ENCODE measurements around the gene JPH2.

Gene JPH2

GRCh38 chr20:44159711-44160110, 27.3 kb downstream of the JPH2 start:
- no peak for DNase-seq (ENCODE audit: extremely low spot score)
- ChIA-PET CTCF (no interaction called here), POLR2A (no interaction called here)
- TF ChIP-seq, protein P1, sequence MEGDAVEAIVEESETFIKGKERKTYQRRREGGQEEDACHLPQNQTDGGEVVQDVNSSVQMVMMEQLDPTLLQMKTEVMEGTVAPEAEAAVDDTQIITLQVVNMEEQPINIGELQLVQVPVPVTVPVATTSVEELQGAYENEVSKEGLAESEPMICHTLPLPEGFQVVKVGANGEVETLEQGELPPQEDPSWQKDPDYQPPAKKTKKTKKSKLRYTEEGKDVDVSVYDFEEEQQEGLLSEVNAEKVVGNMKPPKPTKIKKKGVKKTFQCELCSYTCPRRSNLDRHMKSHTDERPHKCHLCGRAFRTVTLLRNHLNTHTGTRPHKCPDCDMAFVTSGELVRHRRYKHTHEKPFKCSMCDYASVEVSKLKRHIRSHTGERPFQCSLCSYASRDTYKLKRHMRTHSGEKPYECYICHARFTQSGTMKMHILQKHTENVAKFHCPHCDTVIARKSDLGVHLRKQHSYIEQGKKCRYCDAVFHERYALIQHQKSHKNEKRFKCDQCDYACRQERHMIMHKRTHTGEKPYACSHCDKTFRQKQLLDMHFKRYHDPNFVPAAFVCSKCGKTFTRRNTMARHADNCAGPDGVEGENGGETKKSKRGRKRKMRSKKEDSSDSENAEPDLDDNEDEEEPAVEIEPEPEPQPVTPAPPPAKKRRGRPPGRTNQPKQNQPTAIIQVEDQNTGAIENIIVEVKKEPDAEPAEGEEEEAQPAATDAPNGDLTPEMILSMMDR (IDR thresholded peaks at IDR 0.05; ENCODE audit: control extremely low read depth, extremely low read depth, low read depth, missing control alignments): no peak

DNA sequence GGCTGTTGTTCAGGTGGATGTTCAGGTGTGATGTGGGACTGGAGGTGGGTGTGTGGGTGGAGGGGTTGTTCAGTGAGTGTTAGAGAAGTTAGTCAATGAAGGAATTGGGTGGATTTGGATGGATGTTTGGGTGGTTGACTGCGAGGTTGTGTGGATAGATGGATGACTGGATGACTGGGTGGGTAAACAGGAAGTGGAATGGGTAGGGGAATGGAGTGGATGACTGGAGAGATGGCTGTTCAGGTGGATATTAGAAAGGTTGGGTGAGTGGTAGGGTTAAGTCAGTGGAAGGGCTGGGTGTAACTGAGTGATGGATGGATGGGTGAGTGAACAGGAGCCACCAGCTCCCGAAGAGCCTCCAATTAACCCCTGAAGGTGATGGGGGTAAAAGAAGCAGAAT, 27.9 kb downstream of the JPH2 start:
- DNase-seq (ENCODE audit: extremely low spot score): no peak
- CTCF ChIA-PET: no interaction called here

DNA sequence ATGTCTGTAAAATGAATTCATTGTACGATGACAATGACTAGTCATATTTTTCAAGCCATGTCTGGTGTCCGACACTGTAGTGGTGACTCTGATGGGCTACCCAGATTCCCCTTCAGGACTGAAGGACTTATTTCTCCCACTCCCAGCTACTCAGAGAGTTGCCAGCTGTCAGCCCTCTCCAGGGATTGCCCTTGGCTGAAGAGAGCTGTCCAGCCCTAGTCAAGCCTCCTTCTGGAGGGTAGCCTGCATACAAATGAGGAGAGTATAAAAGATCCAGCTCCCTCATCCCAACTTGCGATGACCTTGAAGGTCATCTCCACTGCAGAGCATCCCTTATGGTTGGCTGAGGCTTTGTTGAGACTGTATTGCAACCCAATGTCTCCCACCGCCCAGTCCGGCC, 29.9 kb downstream of the JPH2 start:
- ChIA-PET CTCF (interaction anchor here (1.0 kb wide), 1 partner anchor 33 kb away, joined by 3 read pairs; no protein-coding TSS in a partner anchor), POLR2A (no interaction called here)
- DNase-seq (ENCODE audit: extremely low spot score): no peak
- TF ChIP-seq, protein P1 (IDR thresholded peaks at IDR 0.05; ENCODE audit: control extremely low read depth, extremely low read depth, low read depth, missing control alignments): no peak

More for the DNA sequence above, 27.9 kb downstream of the JPH2 start:
- TF ChIP-seq, protein P1 (IDR thresholded peaks at IDR 0.05; ENCODE audit: control extremely low read depth, extremely low read depth, low read depth, missing control alignments): no peak
- POLR2A ChIA-PET: no interaction called here

- DNase-seq (ENCODE audit: extremely low spot score): no peak
- POLR2A ChIA-PET: no interaction called here
- TF ChIP-seq, protein P1 (IDR thresholded peaks at IDR 0.05; ENCODE audit: control extremely low read depth, extremely low read depth, low read depth, missing control alignments): no peak
- CTCF ChIA-PET: no interaction called here
These were observed 32.4 kb downstream of the JPH2 start for GRCh38 chr20:44154521-44155001.

- TF ChIP-seq, protein P1 (IDR thresholded peaks at IDR 0.05; ENCODE audit: control extremely low read depth, extremely low read depth, low read depth, missing control alignments): no peak
- POLR2A ChIA-PET: no interaction called here
- no peak for DNase-seq (ENCODE audit: extremely low spot score)
- CTCF ChIA-PET: no interaction called here
These were observed 33.3 kb downstream of the JPH2 start for GRCh38 chr20:44153636-44154043.

DNA sequence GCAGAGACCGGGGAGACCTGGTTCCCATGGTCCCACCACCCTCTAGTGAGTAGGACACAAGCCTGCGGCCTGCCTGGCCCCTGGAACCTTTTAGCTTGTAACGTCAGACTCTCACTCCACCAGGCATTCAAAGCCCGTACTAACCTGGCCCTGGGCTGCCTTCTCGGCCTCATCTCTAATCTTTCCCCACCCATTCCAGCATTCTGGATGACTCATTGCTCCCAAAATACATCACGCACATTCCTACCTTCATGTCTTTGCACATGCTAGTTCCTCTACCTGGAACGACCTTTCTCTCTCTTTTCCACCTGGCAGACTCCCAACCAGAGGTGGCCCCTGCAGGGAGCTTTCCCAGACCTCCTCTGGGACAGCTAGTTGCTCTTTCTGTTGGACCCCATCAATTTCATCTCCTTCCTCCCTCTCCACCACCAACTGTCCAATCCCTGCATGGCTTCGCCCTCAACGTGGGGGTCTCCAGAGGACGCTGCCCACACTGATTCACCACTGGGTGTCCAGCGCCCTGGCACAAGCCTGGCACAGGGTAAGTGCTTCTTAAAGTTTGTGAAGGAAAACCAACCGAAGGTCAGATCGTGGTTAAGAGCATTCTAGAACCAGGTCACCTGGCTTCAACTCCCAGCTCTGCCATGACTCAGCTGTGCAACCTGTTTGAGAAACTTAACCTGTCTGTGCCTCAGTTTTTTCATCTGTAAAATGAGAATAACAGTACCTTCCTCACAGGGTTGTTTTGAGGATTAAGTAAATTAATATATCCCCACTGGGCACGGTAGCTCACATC, 35.2 kb downstream of the JPH2 start:
- no peak for DNase-seq (ENCODE audit: extremely low spot score)
- ChIA-PET CTCF (no interaction called here), POLR2A (no interaction called here)
- TF ChIP-seq, protein P1 (IDR thresholded peaks at IDR 0.05; ENCODE audit: control extremely low read depth, extremely low read depth, low read depth, missing control alignments): no peak

Measured in GM10248 (cell line).